ENCODE measurements around the gene SCGN.

The SCGN gene

GRCh38 chr6:25641377-25641776 is 10.6 kb upstream of the SCGN start:
- no peak for DNase-seq

GRCh38 chr6:25641940-25642666 is 9.9 kb upstream of the SCGN start:
- no peak for DNase-seq

DNA sequence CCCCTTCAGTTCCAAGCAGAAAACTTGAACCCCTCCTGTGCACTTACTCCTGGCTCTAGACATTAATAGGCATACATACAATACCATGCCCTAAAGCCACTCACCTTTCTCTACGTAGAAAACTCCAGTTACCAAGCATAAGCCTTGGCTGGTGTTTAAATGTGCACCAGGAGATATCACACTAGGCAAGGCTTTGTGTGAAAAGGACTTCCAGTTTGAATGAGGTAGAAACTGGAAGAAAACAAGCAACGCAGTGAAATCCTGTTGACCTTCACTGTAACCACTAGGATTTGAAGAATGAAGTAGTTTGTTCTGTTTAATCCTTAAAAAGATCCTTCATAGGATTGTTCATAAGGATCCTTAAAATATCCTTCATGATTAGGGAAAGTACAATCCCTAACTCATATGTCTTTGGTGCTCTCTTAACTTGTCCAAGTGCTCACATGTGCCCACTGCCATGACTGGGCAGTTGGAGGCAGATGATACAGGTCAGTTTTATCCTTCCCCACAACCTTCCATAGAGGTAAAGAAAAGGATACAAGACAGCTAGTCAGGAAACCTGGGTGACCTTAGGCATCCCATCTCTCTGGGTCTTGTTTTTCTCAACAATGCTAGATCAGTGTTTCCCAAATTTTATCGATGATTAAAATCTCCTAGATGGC is 9.2 kb upstream of the SCGN start:
- DNase-seq = no peak

GRCh38 chr6:25645916-25646315 is 6.1 kb upstream of the SCGN start:
- DNase-seq = no peak

DNA sequence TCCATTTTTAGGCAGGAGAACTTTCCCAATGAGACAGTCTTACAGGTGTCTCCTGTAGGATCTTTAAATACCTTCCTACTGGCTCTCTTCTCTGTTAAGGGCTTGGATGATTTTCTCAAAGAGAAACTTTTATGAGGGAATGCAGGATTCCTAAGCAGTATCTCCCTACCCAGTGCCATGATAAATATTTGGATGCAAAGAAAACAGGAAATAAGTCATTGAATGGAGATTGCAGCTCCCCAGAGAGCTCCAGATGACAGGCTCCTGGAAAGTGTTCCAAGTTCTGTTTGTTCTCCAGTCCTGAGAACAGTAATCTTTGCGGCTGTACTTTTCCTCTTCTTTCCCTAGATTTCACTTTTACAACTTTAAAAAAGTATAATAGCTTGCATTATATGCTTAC is 2.4 kb upstream of the SCGN start:
- no peak for DNase-seq

DNA sequence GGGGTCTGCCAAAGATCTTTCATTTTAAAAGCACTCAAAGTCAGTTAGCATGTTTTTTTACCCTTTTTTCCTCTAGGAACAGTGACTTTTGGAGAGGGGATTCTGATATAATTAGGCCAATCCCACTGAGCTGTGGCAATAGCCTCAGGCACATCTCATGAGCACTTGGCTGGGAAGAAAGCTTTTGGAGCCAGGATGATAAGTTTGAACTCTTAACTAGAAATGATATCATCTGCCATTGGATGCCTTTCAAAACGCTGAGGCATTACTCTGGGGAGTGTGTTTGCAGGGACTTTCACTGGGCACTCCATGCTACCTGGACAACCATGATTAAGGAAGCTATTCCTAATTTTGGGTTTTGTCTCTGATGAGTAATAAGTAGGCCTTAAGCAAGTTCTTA is 3.7 kb downstream of the SCGN start:
- no peak for DNase-seq

GRCh38 chr6:25659633-25660368 is 7.8 kb downstream of the SCGN start:
- no peak for DNase-seq

- no peak for DNase-seq
These were observed 8.5 kb downstream of the SCGN start for GRCh38 chr6:25660512-25660911.

- no peak for DNase-seq
These were observed 9.2 kb downstream of the SCGN start for GRCh38 chr6:25661129-25661779.

DNA sequence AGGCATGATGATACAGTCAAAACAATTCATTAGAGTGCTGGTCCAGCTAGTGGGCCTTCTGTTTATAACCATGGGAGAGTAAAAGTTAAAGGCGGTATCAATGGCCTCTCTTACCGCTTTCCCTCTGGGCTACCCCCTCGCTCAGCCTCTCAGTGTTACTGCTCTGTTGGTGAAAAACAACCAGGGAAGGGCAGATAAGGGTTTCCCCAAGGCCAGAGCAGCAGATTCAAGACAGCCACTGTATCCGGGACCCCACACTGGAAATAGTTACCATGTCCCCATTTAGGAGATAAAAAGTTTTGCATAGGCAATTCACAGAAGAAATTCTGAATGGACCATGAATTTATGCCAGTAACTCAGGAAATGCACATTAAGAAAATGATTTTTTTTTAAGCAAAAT is 13.4 kb downstream of the SCGN start:
- no peak for DNase-seq

- no peak for DNase-seq
These were observed 17.4 kb downstream of the SCGN start for GRCh38 chr6:25669413-25669812.

DNA sequence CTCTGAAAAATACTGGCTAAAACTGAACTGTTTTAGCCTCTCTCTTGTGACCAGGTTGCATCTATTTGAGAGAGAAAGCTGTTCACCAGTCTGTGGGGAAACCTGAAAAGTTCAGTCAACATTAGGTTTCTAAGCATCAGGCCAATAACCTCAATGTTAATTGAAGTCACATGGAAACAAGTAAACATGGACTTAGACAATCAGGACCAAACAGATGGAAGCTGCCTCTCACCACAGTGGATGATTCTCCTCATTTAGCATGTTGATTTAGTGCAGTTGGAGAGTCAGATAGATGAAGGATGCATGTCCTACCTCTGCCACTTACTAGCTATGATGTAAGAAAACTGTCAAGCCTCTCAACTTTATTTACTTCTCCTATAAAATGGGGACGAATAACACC is 18.2 kb downstream of the SCGN start:
- no peak for DNase-seq

- DNase-seq = no peak
These were observed 18.9 kb downstream of the SCGN start for GRCh38 chr6:25670793-25671513.

GRCh38 chr6:25671652-25672051 is 19.6 kb downstream of the SCGN start:
- no peak for DNase-seq

DNA sequence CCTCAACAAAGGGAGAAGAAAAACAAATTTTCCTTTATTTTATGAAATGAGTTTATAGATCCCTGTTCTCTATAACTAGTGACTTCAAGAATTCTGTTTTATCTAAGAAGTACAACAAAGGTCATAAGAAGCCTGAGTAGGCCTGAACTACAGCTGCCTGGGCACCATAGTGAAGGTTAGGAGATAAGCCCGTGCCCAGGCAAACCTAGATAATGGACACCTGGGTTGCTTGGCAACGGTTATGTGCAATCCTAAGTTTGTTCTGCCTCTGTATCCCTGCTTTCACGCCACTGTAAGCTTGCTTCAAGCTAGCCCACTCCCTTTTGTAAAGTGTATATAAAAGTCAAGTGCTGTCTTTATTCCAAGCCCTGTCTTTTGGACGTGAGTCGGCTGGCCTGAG is 23.2 kb downstream of the SCGN start:
- DNase-seq = no peak

- no peak for DNase-seq
These were observed 24.8 kb downstream of the SCGN start for GRCh38 chr6:25676775-25677174.

GRCh38 chr6:25681848-25682247 is 29.8 kb downstream of the SCGN start:
- DNase-seq = no peak

- no peak for DNase-seq
These were observed 30.3 kb downstream of the SCGN start for GRCh38 chr6:25682324-25682723.

DNA sequence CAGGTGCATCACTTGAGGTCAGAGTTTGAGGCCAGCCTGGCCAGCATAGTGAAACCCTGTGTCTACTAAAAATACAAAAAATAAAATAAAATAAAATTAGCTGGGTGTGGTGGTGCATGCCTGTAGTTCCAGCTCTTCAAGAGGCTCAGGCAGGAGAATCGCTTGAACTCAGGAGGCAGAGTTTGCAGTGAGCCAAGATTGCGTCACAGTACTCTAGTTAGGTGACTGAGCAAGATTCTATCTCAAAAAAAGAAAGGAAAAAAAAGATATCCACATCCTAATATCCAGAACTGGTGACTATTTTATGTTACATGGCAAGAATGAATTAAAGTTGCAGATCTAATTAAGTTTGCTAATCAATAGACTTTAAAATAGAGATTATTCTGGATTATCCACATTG is 32.5 kb downstream of the SCGN start:
- no peak for DNase-seq

GRCh38 chr6:25685251-25685650 is 33.2 kb downstream of the SCGN start:
- DNase-seq = no peak

- no peak for DNase-seq
These were observed 33.9 kb downstream of the SCGN start for GRCh38 chr6:25685896-25686295.

DNA sequence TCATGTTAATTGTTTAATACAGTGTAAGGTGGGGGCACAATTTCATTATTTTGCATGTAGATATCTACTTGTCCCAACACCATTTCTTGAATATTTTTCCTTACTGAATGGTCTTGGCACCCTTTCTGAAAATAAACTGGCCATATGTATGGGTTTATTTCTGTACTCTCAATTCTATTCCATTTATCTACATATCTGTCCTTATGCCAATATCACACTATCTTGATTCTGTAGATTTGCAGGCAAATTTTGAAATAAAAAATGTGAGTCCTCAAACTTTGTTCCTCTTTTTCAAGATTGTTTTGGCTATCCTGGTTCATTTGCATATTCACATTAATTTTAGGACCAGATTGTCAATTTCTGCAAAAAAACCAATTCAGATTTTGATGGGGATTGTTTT is 34.8 kb downstream of the SCGN start:
- DNase-seq = no peak

- no peak for DNase-seq
These were observed 38.0 kb downstream of the SCGN start for GRCh38 chr6:25689966-25690365.

Data from NCI-H1048 (cell line).